ENCODE data around the gene PIK3R1.

PIK3R1 gene

DNA sequence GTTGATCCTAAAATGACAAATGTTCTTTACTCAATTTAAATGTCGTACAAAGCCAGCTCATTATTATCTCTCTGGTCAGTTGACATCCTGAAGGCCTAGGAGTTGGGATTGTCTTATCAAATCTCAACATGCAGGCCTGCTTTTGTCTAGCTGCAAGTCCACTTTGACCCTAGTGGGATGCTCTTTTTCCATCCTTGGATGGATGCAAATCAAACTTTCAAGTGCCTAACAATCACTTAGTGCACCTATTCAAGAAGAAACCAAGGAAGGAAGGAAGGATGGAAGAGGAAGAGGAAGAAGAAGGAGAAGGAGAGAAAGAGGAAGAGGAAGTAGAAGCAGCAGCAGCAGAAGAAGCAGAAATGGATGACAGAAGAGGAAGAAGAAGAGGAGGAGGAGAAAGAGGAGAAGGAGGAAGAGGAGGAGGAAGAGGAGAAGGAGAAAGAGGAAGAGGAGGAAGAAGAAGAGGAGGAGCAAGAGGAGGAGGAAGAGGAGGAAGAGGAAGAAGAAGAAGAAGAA is 109.6 kb downstream of the PIK3R1 start:
- TF ChIP-seq, protein P1, sequence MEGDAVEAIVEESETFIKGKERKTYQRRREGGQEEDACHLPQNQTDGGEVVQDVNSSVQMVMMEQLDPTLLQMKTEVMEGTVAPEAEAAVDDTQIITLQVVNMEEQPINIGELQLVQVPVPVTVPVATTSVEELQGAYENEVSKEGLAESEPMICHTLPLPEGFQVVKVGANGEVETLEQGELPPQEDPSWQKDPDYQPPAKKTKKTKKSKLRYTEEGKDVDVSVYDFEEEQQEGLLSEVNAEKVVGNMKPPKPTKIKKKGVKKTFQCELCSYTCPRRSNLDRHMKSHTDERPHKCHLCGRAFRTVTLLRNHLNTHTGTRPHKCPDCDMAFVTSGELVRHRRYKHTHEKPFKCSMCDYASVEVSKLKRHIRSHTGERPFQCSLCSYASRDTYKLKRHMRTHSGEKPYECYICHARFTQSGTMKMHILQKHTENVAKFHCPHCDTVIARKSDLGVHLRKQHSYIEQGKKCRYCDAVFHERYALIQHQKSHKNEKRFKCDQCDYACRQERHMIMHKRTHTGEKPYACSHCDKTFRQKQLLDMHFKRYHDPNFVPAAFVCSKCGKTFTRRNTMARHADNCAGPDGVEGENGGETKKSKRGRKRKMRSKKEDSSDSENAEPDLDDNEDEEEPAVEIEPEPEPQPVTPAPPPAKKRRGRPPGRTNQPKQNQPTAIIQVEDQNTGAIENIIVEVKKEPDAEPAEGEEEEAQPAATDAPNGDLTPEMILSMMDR (IDR thresholded peaks at IDR 0.05; ENCODE audit: low read length, missing control alignments), result no peak
- no peak for DNase-seq (ENCODE audit: low read depth)
- H3K4me3 ChIP-seq (replicated peaks; ENCODE audit: low read depth, low read length), result no peak overlapping the region

DNA sequence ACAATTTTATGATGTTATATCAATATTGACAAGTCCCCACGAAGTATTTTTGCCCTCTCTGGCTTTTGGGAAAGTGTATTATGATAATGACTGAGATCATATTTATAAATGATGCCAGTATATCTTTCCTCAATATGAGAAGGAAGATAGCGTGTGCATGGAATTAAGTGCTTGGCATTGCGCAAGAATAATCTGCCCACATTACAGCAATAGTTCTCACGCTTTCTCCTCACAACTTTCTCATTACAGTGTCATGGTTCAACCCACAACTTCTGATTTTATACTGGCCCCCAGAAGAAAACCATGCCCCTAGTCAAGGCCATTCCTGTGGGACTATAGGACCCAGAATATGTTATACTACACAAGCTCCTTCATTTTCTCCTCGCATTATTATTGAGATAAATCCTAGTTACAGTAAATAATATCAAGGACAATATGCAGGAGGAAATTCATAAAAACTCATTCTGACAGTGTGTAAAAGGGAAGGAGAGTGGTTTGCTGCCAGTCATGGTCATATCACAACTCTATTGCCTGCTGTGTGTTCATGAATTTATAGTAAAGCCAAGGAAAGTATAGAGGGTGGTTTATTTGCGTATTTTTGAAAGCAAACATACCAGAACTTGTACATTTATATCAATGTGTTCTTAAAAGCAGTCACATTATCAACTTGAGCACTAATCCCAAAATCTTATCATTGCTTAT is 114.1 kb downstream of the PIK3R1 start:
- H3K4me3 ChIP-seq (replicated peaks; ENCODE audit: low read depth, low read length), result no peak overlapping the region
- DNase-seq (ENCODE audit: low read depth), result peak; percentile 39
- TF ChIP-seq, protein P1 (IDR thresholded peaks at IDR 0.05; ENCODE audit: low read length, missing control alignments), result no peak

DNA sequence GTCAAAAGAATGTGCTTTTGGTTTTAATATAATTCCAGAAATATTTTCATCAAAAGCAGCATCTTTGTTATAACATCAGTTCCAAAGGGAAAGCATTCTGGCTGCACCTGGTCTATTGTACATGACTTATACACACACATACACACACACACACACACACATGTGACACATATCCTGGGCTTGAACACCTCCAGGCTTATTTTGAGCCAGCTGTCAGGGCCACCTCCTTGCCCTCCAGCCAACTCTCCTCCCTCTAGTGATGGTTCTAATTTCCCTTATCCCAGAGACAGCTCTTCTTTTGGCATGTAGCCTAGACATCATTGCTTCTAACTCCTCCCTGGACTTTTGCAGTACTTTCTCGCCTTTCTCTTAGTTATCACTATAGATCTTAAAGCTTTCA is 115.0 kb downstream of the PIK3R1 start:
- DNase-seq (ENCODE audit: low read depth), result no peak
- no peak overlapping the region for H3K4me3 ChIP-seq (replicated peaks; ENCODE audit: low read depth, low read length)
- TF ChIP-seq, protein P1 (IDR thresholded peaks at IDR 0.05; ENCODE audit: low read length, missing control alignments), result no peak

DNA sequence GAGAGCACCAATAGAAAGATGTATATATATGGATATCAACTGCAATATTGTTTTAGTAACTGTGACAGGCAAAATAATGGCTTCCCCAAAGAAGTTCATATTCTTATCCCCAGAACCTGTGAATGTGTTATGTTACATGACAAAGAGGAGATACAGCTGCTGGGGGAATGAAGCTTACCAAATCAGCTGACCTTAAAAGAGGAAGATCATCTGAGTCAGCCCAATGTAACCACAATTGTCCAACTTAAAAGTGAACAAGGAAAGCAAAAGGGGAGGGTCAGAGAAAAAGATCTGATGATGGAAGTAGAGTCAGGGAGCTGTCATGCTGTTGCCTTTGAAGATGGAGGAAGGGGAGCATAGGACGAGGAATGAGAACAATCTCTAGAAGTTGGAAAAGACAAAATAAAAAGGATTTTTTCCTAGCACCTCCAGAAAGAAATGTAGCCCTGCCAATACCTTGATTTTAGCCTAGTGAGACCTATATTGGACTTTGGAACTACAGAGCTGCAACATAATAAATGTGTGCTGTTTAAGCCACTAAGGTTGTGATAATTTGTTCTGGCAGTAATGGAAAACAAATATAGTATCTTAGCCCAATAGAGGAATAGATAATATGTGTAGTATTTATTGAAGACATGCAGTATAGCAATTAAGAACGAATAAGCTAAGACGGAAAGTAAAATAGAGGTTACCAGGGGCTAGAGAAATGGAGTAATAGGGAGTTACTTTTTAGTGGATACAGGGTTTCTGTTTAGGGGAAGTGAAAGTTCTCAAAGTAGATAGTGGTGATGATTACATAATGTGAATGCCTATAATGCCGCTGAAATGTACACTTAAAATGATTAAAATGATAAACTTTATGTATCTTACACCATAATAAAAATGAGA is 115.9 kb downstream of the PIK3R1 start:
- TF ChIP-seq, protein P1 (IDR thresholded peaks at IDR 0.05; ENCODE audit: low read length, missing control alignments), result no peak
- H3K4me3 ChIP-seq (replicated peaks; ENCODE audit: low read depth, low read length), result no peak overlapping the region
- peak; percentile 55 for DNase-seq (ENCODE audit: low read depth)

DNA sequence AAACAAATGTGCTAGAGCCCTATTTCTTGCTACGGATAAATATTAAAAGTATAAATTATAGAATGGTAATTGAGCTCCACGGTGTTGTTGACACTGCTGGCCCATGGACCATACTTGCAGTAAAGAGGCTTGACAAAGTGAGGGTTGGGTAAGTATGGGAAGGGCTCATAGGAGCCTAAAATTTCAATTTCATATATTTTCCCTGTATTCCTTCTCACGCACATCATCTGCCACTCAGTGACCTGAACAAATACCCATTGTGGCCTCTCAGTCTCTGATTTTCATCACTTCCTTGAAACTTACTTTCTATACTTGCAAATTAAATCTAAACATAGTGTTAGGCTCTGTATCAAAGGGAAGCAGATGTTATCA is 116.5 kb downstream of the PIK3R1 start:
- no peak for DNase-seq (ENCODE audit: low read depth)
- TF ChIP-seq, protein P1 (IDR thresholded peaks at IDR 0.05; ENCODE audit: low read length, missing control alignments), result no peak
- H3K4me3 ChIP-seq (replicated peaks; ENCODE audit: low read depth, low read length), result no peak overlapping the region

DNA sequence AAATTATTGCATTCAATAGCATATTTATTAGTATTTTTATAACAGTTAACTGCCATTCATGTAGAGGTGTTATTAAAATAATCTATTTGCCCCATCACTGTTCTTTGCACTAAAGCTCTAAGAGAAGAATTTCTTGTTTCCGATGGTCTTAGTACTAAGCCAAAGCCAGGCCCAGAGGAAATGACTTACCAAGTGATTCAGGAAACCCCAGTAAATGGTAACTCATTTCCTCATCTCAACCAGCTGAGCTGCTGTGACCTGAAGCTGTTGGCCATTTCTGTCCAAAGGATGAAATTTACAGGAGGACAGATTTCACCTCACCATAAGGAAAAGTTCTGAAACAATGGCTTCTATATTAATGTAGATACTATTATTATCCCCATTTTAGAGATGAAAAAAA is 117.0 kb downstream of the PIK3R1 start:
- TF ChIP-seq, protein P1 (IDR thresholded peaks at IDR 0.05; ENCODE audit: low read length, missing control alignments), result no peak
- DNase-seq (ENCODE audit: low read depth), result peak; percentile 53

More for the DNA sequence above, 117.0 kb downstream of the PIK3R1 start:
- H3K4me3 ChIP-seq (replicated peaks; ENCODE audit: low read depth, low read length), result no peak overlapping the region

Measured in fibroblast of pulmonary artery (primary cell).